Uterus (tissue), 4 donors: Measurements from ENCODE around the gene ENO4. TPM values are rescaled to one million over a fixed set of nuclear protein-coding genes. Genes with fewer than 3 reads are reported as not detected.

Experiments used
- DNase-seq, 2 donors: peaks; one replicate each; pipeline ENCODE4 v3.0.0-alpha.2; 2019 to 2020
- H3K27ac ChIP-seq, 2 donors: fragments of 200-600 bp; sonication (generic); 1 replicate in 1 of 2; 2 replicates in 1 of 2; pipeline ENCODE4 v1.5.1; 2016 to 2018
- H3K27me3 ChIP-seq, 2 donors: fragments of 200-600 bp; sonication (generic); one replicate each; pipeline ENCODE4 v1.5.1; 2018 to 2019; ENCODE audit warnings: control low read depth in 1 of 2
- H3K36me3 ChIP-seq, 2 donors: fragments of 200-600 bp; sonication (generic); one replicate each; pipeline ENCODE4 v1.5.1; 2019; ENCODE audit warnings: control low read depth in 1 of 2
- H3K4me1 ChIP-seq, 2 donors: fragments of 200-600 bp; sonication (generic); one replicate each; pipeline ENCODE4 v1.5.1; 2018 to 2019; ENCODE audit warnings: control low read depth in 1 of 2
- H3K4me3 ChIP-seq, 2 donors: fragments of 200-600 bp; sonication (generic); 1 replicate in 1 of 2; 2 replicates in 1 of 2; pipeline ENCODE4 v1.5.1; 2018 to 2019; ENCODE audit warnings: mild to moderate bottlenecking in 1 of 2
- H3K9me3 ChIP-seq, 2 donors: fragments of 200-600 bp; sonication (generic); one replicate each; pipeline ENCODE4 v1.5.1; 2019; ENCODE audit warnings: control low read depth in 1 of 2
- CTCF ChIP-seq, 4 experiments: fragments of 200-600 bp in 2 of 4; fragments of 450-650 bp in 2 of 4; sonication (generic) in 2 of 4; IDR thresholded peaks; one replicate each; pipeline ENCODE4 v1.5.1; 2016 to 2019; ENCODE audit warnings: antibody characterized with exemption in 4 of 4, mild to moderate bottlenecking in 2 of 4, moderate library complexity in 1 of 4
- POLR2A ChIP-seq, 2 donors: fragments of 450-650 bp; IDR thresholded peaks; one replicate each; pipeline ENCODE4 v1.6.1; 2016; ENCODE audit warnings: antibody characterized with exemption in 2 of 2, mild to moderate bottlenecking in 1 of 2, moderate library complexity in 1 of 2
- intact Hi-C: fragments of 100-400 bp; cut with DNase I; formaldehyde crosslinking; loops from one replicate; pipeline ENCODE4 v1.15.1; 2023; ENCODE audit warnings: low total_unique reads
- total RNA-seq, 4 donors: library from RNA; depleted of rRNA in 3 of 4; stranded (reverse); fragments of >200 nt in 3 of 4; gene quantifications; one replicate each; pipeline versions ENCODE4 v1.1.0 to v1.2.4, GENCODE V29; 2014 to 2023
- donor health status: DM: yes; HTN: yes; CAD: no.

The ENO4 gene
- total RNA-seq, 4 donors from 2014 or later: 0.67 to 2.6 (median 2.2) TPM; not detected in 1

GRCh38 chr10:116810895-116811294 lies 38.4 kb upstream of the ENO4 start:
- TF ChIP-seq POLR2A (IDR thresholded peaks at IDR 0.05): no peak
- TF ChIP-seq CTCF (IDR thresholded peaks at IDR 0.05): no peak
- H3K4me1 ChIP-seq: no peaks in the 10 kb centered on the region
- no peak for DNase-seq
- H3K27ac ChIP-seq: no peak overlapping the region
- H3K4me3 ChIP-seq: no peak overlapping the region
- H3K36me3 ChIP-seq: no peaks in the 10 kb centered on the region
- H3K9me3 ChIP-seq: no peaks in the 10 kb centered on the region
- H3K27me3 ChIP-seq: no peaks in the 10 kb centered on the region
- intact Hi-C loops: no loop called here

GRCh38 chr10:116811691-116812090 lies 37.6 kb upstream of the ENO4 start:
- no peak overlapping the region for H3K4me3 ChIP-seq
- H3K9me3 ChIP-seq: no peaks in the 10 kb centered on the region
- DNase-seq: no peak
- intact Hi-C loops: no loop called here
- TF ChIP-seq CTCF (IDR thresholded peaks at IDR 0.05) (no peak), POLR2A (IDR thresholded peaks at IDR 0.05) (no peak)
- no peaks in the 10 kb centered on the region for H3K4me1 ChIP-seq
- H3K36me3 ChIP-seq: no peaks in the 10 kb centered on the region
- H3K27me3 ChIP-seq: no peaks in the 10 kb centered on the region
- no peak overlapping the region for H3K27ac ChIP-seq

GRCh38 chr10:116815641-116816415 lies 33.5 kb upstream of the ENO4 start:
- H3K27ac ChIP-seq: no peak overlapping the region
- H3K27me3 ChIP-seq: peaks cover 0 to 7% of the 10 kb centered on the region in 2 donors
- no peaks in the 10 kb centered on the region for H3K4me1 ChIP-seq
- TF ChIP-seq CTCF (IDR thresholded peaks at IDR 0.05): no peak
- TF ChIP-seq POLR2A (IDR thresholded peaks at IDR 0.05): no peak
- H3K4me3 ChIP-seq: no peak overlapping the region
- no peaks in the 10 kb centered on the region for H3K36me3 ChIP-seq
- H3K9me3 ChIP-seq: no peaks in the 10 kb centered on the region
- no peak for DNase-seq
- intact Hi-C loops: no loop called here

- Histone ChIP-seq H3K27ac (no peak overlapping the region), H3K4me1 (no peaks in the 10 kb centered on the region), H3K27me3 (peaks cover 0 to 7% of the 10 kb centered on the region in 2 donors), H3K9me3 (no peaks in the 10 kb centered on the region), H3K4me3 (no peak overlapping the region), H3K36me3 (no peaks in the 10 kb centered on the region)
- no peak for TF ChIP-seq CTCF (IDR thresholded peaks at IDR 0.05)
- no peak for TF ChIP-seq POLR2A (IDR thresholded peaks at IDR 0.05)
- no peak for DNase-seq
- intact Hi-C loops: no loop called here
Observed at GRCh38 chr10:116817178-116817577, 32.1 kb upstream of the ENO4 start.

GRCh38 chr10:116817780-116818343 lies 31.4 kb upstream of the ENO4 start:
- Histone ChIP-seq H3K27ac (no peak overlapping the region), H3K4me1 (no peaks in the 10 kb centered on the region), H3K4me3 (no peak overlapping the region), H3K27me3 (peaks cover 0 to 7% of the 10 kb centered on the region in 2 donors), H3K9me3 (no peaks in the 10 kb centered on the region), H3K36me3 (no peaks in the 10 kb centered on the region)
- no peak for DNase-seq
- TF ChIP-seq CTCF (IDR thresholded peaks at IDR 0.05): no peak
- no peak for TF ChIP-seq POLR2A (IDR thresholded peaks at IDR 0.05)
- intact Hi-C loops: no loop called here
